ENCODE results near the gene HTR1D.
"Not testable (repeated sequence)": the region's sequence is repeated elsewhere in the genome, so short reads cannot be mapped to it uniquely, and the experiment has no call there.

HTR1D gene

GRCh38 chr1:23216771-23217420 lies 406 bp downstream of the HTR1D start:
- no peak for DNase-seq (ENCODE audit: low read depth)

GRCh38 chr1:23215751-23216449 lies 1.4 kb downstream of the HTR1D start:
- DNase-seq (ENCODE audit: low read depth): no peak

GRCh38 chr1:23215291-23215690 lies 2.0 kb downstream of the HTR1D start:
- DNase-seq (ENCODE audit: low read depth): no peak

- DNase-seq (ENCODE audit: low read depth): no peak
Observed at GRCh38 chr1:23214640-23215039, 2.7 kb downstream of the HTR1D start.

- no peak for DNase-seq (ENCODE audit: low read depth)
Observed at GRCh38 chr1:23211955-23212354, 5.3 kb downstream of the HTR1D start.

- no peak for DNase-seq (ENCODE audit: low read depth)
Observed at GRCh38 chr1:23210963-23211362, 6.3 kb downstream of the HTR1D start.

GRCh38 chr1:23210351-23210785 lies 6.9 kb downstream of the HTR1D start:
- DNase-seq (ENCODE audit: low read depth): no peak

GRCh38 chr1:23209770-23210169 lies 7.5 kb downstream of the HTR1D start:
- DNase-seq (ENCODE audit: low read depth): no peak

GRCh38 chr1:23208527-23208926 lies 8.8 kb downstream of the HTR1D start:
- no peak for DNase-seq (ENCODE audit: low read depth)

GRCh38 chr1:23207733-23208132 lies 9.6 kb downstream of the HTR1D start:
- not testable (repeated sequence) for DNase-seq (ENCODE audit: low read depth)

GRCh38 chr1:23202263-23202749 lies 15.0 kb downstream of the HTR1D start:
- DNase-seq (ENCODE audit: low read depth): no peak

- DNase-seq (ENCODE audit: low read depth): no peak
Observed at GRCh38 chr1:23200883-23201282, 16.4 kb downstream of the HTR1D start.

GRCh38 chr1:23198373-23198772 lies 18.9 kb downstream of the HTR1D start:
- no peak for DNase-seq (ENCODE audit: low read depth)

- no peak for DNase-seq (ENCODE audit: low read depth)
Observed at GRCh38 chr1:23196627-23197328, 20.5 kb downstream of the HTR1D start.

- DNase-seq (ENCODE audit: low read depth): no peak
Observed at GRCh38 chr1:23194119-23194984, 22.9 kb downstream of the HTR1D start.

- DNase-seq (ENCODE audit: low read depth): no peak
Observed at GRCh38 chr1:23193391-23194118, 23.7 kb downstream of the HTR1D start.

- DNase-seq (ENCODE audit: low read depth): no peak
Observed at GRCh38 chr1:23191199-23191598, 26.1 kb downstream of the HTR1D start.

GRCh38 chr1:23188936-23189452 lies 28.3 kb downstream of the HTR1D start:
- DNase-seq (ENCODE audit: low read depth): not testable (repeated sequence)

- DNase-seq (ENCODE audit: low read depth): no peak
Observed at GRCh38 chr1:23188434-23188884, 28.8 kb downstream of the HTR1D start.

GRCh38 chr1:23187637-23188036 lies 29.7 kb downstream of the HTR1D start:
- no peak for DNase-seq (ENCODE audit: low read depth)

GRCh38 chr1:23185381-23185780 lies 31.9 kb downstream of the HTR1D start:
- DNase-seq (ENCODE audit: low read depth): no peak

Data from stimulated activated CD4-positive, alpha-beta T cell treated with anti-CD3 and anti-CD28 coated beads, Interleukin-2, amount 100 ng/mL, for 4 hours (primary cell).